HG02981 (cell line): ENCODE results near the gene PTPRG.

Experiments
- ATAC-seq: cut with Tn5 transposase; IDR thresholded peaks from one replicate; pipeline ENCODE4 v1.9.1; 2021; ENCODE audit warnings: mild to moderate bottlenecking, moderate library complexity; ENCODE audit not compliant: unreplicated experiment

The PTPRG gene

GRCh38 chr3:61648481-61648880, 87.1 kb downstream of the PTPRG start:
- ATAC-seq = no peak

GRCh38 chr3:61649381-61650170, 88.2 kb downstream of the PTPRG start:
- ATAC-seq = no peak

- ATAC-seq = no peak
Measured at GRCh38 chr3:61650276-61650675, 88.9 kb downstream of the PTPRG start.

- no peak for ATAC-seq
Measured at GRCh38 chr3:61650719-61651410, 89.5 kb downstream of the PTPRG start.

GRCh38 chr3:61657689-61658088, 96.3 kb downstream of the PTPRG start:
- ATAC-seq = no peak

- ATAC-seq = no peak
Measured at GRCh38 chr3:61662861-61663260, 101.5 kb downstream of the PTPRG start.

- no peak for ATAC-seq
Measured at GRCh38 chr3:61663356-61664104, 102.2 kb downstream of the PTPRG start.

- no peak for ATAC-seq
Measured at GRCh38 chr3:61664105-61664482, 102.7 kb downstream of the PTPRG start.

GRCh38 chr3:61665121-61665520, 103.8 kb downstream of the PTPRG start:
- no peak for ATAC-seq

GRCh38 chr3:61665987-61666386, 104.6 kb downstream of the PTPRG start:
- ATAC-seq = no peak

GRCh38 chr3:61666615-61667330, 105.4 kb downstream of the PTPRG start:
- no peak for ATAC-seq

- no peak for ATAC-seq
Measured at GRCh38 chr3:61667383-61667782, 106.0 kb downstream of the PTPRG start.

- no peak for ATAC-seq
Measured at GRCh38 chr3:61667814-61668213, 106.4 kb downstream of the PTPRG start.

- no peak for ATAC-seq
Measured at GRCh38 chr3:61668317-61668864, 107.0 kb downstream of the PTPRG start.

- ATAC-seq = no peak
Measured at GRCh38 chr3:61669203-61669602, 107.8 kb downstream of the PTPRG start.

- no peak for ATAC-seq
Measured at GRCh38 chr3:61669668-61670299, 108.4 kb downstream of the PTPRG start.

GRCh38 chr3:61673651-61674050, 112.3 kb downstream of the PTPRG start:
- ATAC-seq = no peak

- ATAC-seq = no peak
Measured at GRCh38 chr3:61674596-61674995, 113.2 kb downstream of the PTPRG start.

- no peak for ATAC-seq
Measured at GRCh38 chr3:61679026-61679425, 117.7 kb downstream of the PTPRG start.

- ATAC-seq = no peak
Measured at GRCh38 chr3:61680617-61681016, 119.2 kb downstream of the PTPRG start.
